T-helper 17 cell (primary cell): ENCODE data around the gene HOXC10. TPM values are rescaled to one million over a fixed set of nuclear protein-coding genes. Genes with fewer than 3 reads are reported as not detected.

Experiments
- ATAC-seq: fragments of 150-1000 bp; cut with Tn5 transposase; 2 replicates; pipeline ENCODE4 v1.10.0; 2021; ENCODE audit warnings: mild to moderate bottlenecking, moderate library complexity
- DNase-seq, 3 donors: peaks; one replicate each; pipeline versions ENCODE4 v3.0.0 to v3.0.0-alpha.2; 2020 to 2021
- H3K9me3 ChIP-seq: one replicate; pipeline ENCODE4 v1.7.0; 2013; ENCODE audit warnings: low read length, mild to moderate bottlenecking; ENCODE audit not compliant: control insufficient read depth, poor library complexity, severe bottlenecking
- H3K27ac Mint-ChIP-seq: one replicate; pipeline ENCODE4 v1.8.0; 2022; ENCODE audit warnings: mild to moderate bottlenecking, moderate library complexity, mixed read lengths
- H3K27me3 Mint-ChIP-seq: one replicate; pipeline ENCODE4 v1.8.0; 2022; ENCODE audit warnings: mixed read lengths
- H3K36me3 Mint-ChIP-seq: one replicate; pipeline ENCODE4 v1.8.0; 2022; ENCODE audit warnings: low read depth, mixed read lengths
- H3K4me1 Mint-ChIP-seq: one replicate; pipeline ENCODE4 v1.8.0; 2022; ENCODE audit warnings: mild to moderate bottlenecking, mixed read lengths
- H3K4me3 Mint-ChIP-seq: one replicate; pipeline ENCODE4 v1.8.0; 2022; ENCODE audit warnings: mild to moderate bottlenecking, moderate library complexity, mixed read lengths
- total RNA-seq, 4 donors: library from RNA in 2 of 4; stranded (reverse) in 2 of 4; gene quantifications; one replicate each; pipeline ENCODE4 v1.2.3 and lab custom pipeline; 2022 to 2026

HOXC10 gene
- total RNA-seq, 2 donors from 2014 or later: not detected

GRCh38 chr12:53973236-53974042 is 11.5 kb upstream of the HOXC10 start:
- peaks cover 81% of the 10 kb centered on the region for H3K27me3 Mint-ChIP-seq
- peak overlapping the region; percentile 82 for H3K27ac Mint-ChIP-seq
- no peak for ATAC-seq
- DNase-seq: no peak
- H3K4me1 Mint-ChIP-seq: peaks cover 5% of the 10 kb centered on the region
- peak overlapping the region; percentile 42 for H3K4me3 Mint-ChIP-seq
- H3K9me3 ChIP-seq: no peaks in the 10 kb centered on the region
- no peaks in the 10 kb centered on the region for H3K36me3 Mint-ChIP-seq

- H3K27ac Mint-ChIP-seq: peak within 1 kb of the TSS; percentile 51
- H3K4me1 Mint-ChIP-seq: peaks cover 5% of the 10 kb centered on the region
- H3K27me3 Mint-ChIP-seq: peaks cover 79% of the 10 kb centered on the region
- H3K36me3 Mint-ChIP-seq: no peaks in the 10 kb centered on the region
- no peaks in the 10 kb centered on the region for H3K9me3 ChIP-seq
- DNase-seq (peak in 1 of 3 donors; percentile 38), ATAC-seq (no peak)
- peak within 1 kb of the TSS; percentile 82 for H3K4me3 Mint-ChIP-seq
These were observed 10.6 kb upstream of the HOXC10 start, which contains the start of gene HOTAIR for GRCh38 chr12:53974084-53975063. Gene HOTAIR, minus strand, starts transcription at chr12:53974954.

GRCh38 chr12:53975064-53975471 is 9.9 kb upstream of the HOXC10 start:
- H3K4me1 Mint-ChIP-seq: peaks cover 5% of the 10 kb centered on the region
- H3K9me3 ChIP-seq: no peaks in the 10 kb centered on the region
- H3K36me3 Mint-ChIP-seq: no peaks in the 10 kb centered on the region
- no peak for ATAC-seq
- H3K27me3 Mint-ChIP-seq: peaks cover 80% of the 10 kb centered on the region
- no peak overlapping the region for H3K4me3 Mint-ChIP-seq
- DNase-seq: no peak
- H3K27ac Mint-ChIP-seq: peak overlapping the region; percentile 51

- Mint-ChIP-seq H3K27ac (peak overlapping the region; percentile 51), H3K27me3 (peaks cover 80% of the 10 kb centered on the region), H3K4me3 (peak overlapping the region; percentile 60), H3K4me1 (peaks cover 9% of the 10 kb centered on the region), H3K36me3 (no peaks in the 10 kb centered on the region)
- ATAC-seq (no peak), DNase-seq (no peak)
- H3K9me3 ChIP-seq: no peaks in the 10 kb centered on the region
These were observed 9.3 kb upstream of the HOXC10 start for GRCh38 chr12:53975479-53976152.

- ATAC-seq (no peak), DNase-seq (no peak)
- H3K4me3 Mint-ChIP-seq: no peak overlapping the region
- no peaks in the 10 kb centered on the region for H3K36me3 Mint-ChIP-seq
- H3K9me3 ChIP-seq: no peaks in the 10 kb centered on the region
- peaks cover 80% of the 10 kb centered on the region for H3K27me3 Mint-ChIP-seq
- peaks cover 12% of the 10 kb centered on the region for H3K4me1 Mint-ChIP-seq
- peak overlapping the region; percentile 51 for H3K27ac Mint-ChIP-seq
These were observed 8.6 kb upstream of the HOXC10 start for GRCh38 chr12:53976172-53976822.

- Mint-ChIP-seq H3K27ac (peak overlapping the region; percentile 51), H3K4me3 (no peak overlapping the region), H3K36me3 (no peaks in the 10 kb centered on the region), H3K4me1 (peaks cover 12% of the 10 kb centered on the region), H3K27me3 (peaks cover 80% of the 10 kb centered on the region)
- ATAC-seq (no peak), DNase-seq (no peak)
- H3K9me3 ChIP-seq: no peaks in the 10 kb centered on the region
These were observed 7.9 kb upstream of the HOXC10 start for GRCh38 chr12:53976823-53977595.

- peak overlapping the region; percentile 51 for H3K27ac Mint-ChIP-seq
- H3K4me1 Mint-ChIP-seq: peaks cover 12% of the 10 kb centered on the region
- no peaks in the 10 kb centered on the region for H3K9me3 ChIP-seq
- DNase-seq (no peak), ATAC-seq (no peak)
- no peak overlapping the region for H3K4me3 Mint-ChIP-seq
- no peaks in the 10 kb centered on the region for H3K36me3 Mint-ChIP-seq
- H3K27me3 Mint-ChIP-seq: peaks cover 80% of the 10 kb centered on the region
These were observed 7.1 kb upstream of the HOXC10 start for GRCh38 chr12:53977596-53978445.

GRCh38 chr12:53978477-53979356 is 6.2 kb upstream of the HOXC10 start:
- Mint-ChIP-seq H3K4me3 (no peak overlapping the region), H3K36me3 (no peaks in the 10 kb centered on the region), H3K27me3 (peaks cover 81% of the 10 kb centered on the region), H3K27ac (no peak overlapping the region), H3K4me1 (peaks cover 12% of the 10 kb centered on the region)
- no peaks in the 10 kb centered on the region for H3K9me3 ChIP-seq
- ATAC-seq (no peak), DNase-seq (no peak)

GRCh38 chr12:53980104-53980801 is 4.7 kb upstream of the HOXC10 start:
- no peaks in the 10 kb centered on the region for H3K9me3 ChIP-seq
- H3K4me3 Mint-ChIP-seq: no peak overlapping the region

GRCh38 chr12:53980802-53981496 is 4.0 kb upstream of the HOXC10 start:
- Mint-ChIP-seq H3K27ac (peak overlapping the region; percentile 16), H3K36me3 (no peaks in the 10 kb centered on the region)
- no peak for ATAC-seq

More at GRCh38 chr12:53980104-53980801, 4.7 kb upstream of the HOXC10 start:
- H3K27me3 Mint-ChIP-seq: peaks cover 88% of the 10 kb centered on the region
- H3K36me3 Mint-ChIP-seq: no peaks in the 10 kb centered on the region
- no peak for ATAC-seq
- DNase-seq: no peak
- peak overlapping the region; percentile 16 for H3K27ac Mint-ChIP-seq
- H3K4me1 Mint-ChIP-seq: peaks cover 16% of the 10 kb centered on the region

More at GRCh38 chr12:53980802-53981496, 4.0 kb upstream of the HOXC10 start:
- H3K4me1 Mint-ChIP-seq: peaks cover 21% of the 10 kb centered on the region
- H3K27me3 Mint-ChIP-seq: peaks cover 87% of the 10 kb centered on the region
- no peak overlapping the region for H3K4me3 Mint-ChIP-seq
- no peaks in the 10 kb centered on the region for H3K9me3 ChIP-seq
- no peak for DNase-seq
